ENCODE data around the gene TRIM9. TPM values are rescaled to one million over a fixed set of nuclear protein-coding genes. Genes with fewer than 3 reads are reported as not detected.

TRIM9 gene
- total RNA-seq, 6 experiments from 2014 or later, result 0.07 to 1.9 (median 0.32) TPM

DNA sequence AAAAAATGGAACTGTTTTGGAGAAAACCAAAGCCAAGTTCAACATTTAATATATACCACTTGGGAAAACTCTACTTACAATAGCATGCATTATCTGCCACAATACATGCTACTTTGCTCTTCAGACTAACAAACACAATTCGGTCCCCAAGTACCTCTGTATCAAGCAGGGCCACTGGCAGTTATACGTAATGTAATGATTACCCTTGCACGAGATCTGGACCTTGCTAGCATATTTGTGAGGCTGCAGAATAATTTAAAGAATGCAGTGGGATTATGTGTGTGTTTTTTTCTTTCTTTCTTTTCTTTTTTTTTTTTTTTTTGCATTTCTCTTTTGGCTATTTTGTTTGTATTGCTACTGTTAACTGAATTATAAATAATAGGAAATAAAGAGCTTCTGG, 127.8 kb downstream of the TRIM9 start:
- Histone ChIP-seq H3K4me3 (no peak overlapping the region), H3K4me1 (peaks cover 0 to 3% (median 0%) of the 10 kb centered on the region in 4 donors), H3K27ac (peak overlapping the region in 1 of 3 donors; percentile 24), H3K36me3 (no peaks in the 10 kb centered on the region), H3K9me3 (no peaks in the 10 kb centered on the region), H3K27me3 (no peaks in the 10 kb centered on the region)
- 42% methylated on average over 3 of the region's 3 CpGs for WGBS (ENCODE audit: insufficient coverage, low coverage, low lambda C conversion rate, missing lambda C conversion rate)
- TF ChIP-seq, protein P1, sequence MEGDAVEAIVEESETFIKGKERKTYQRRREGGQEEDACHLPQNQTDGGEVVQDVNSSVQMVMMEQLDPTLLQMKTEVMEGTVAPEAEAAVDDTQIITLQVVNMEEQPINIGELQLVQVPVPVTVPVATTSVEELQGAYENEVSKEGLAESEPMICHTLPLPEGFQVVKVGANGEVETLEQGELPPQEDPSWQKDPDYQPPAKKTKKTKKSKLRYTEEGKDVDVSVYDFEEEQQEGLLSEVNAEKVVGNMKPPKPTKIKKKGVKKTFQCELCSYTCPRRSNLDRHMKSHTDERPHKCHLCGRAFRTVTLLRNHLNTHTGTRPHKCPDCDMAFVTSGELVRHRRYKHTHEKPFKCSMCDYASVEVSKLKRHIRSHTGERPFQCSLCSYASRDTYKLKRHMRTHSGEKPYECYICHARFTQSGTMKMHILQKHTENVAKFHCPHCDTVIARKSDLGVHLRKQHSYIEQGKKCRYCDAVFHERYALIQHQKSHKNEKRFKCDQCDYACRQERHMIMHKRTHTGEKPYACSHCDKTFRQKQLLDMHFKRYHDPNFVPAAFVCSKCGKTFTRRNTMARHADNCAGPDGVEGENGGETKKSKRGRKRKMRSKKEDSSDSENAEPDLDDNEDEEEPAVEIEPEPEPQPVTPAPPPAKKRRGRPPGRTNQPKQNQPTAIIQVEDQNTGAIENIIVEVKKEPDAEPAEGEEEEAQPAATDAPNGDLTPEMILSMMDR (IDR thresholded peaks at IDR 0.05), result no peak
- no peak for TF ChIP-seq POLR2A (IDR thresholded peaks at IDR 0.05)
- intact Hi-C loops (cut with DNase I), result no loop called here
- ATAC-seq (no peak), DNase-seq (no peak)

DNA sequence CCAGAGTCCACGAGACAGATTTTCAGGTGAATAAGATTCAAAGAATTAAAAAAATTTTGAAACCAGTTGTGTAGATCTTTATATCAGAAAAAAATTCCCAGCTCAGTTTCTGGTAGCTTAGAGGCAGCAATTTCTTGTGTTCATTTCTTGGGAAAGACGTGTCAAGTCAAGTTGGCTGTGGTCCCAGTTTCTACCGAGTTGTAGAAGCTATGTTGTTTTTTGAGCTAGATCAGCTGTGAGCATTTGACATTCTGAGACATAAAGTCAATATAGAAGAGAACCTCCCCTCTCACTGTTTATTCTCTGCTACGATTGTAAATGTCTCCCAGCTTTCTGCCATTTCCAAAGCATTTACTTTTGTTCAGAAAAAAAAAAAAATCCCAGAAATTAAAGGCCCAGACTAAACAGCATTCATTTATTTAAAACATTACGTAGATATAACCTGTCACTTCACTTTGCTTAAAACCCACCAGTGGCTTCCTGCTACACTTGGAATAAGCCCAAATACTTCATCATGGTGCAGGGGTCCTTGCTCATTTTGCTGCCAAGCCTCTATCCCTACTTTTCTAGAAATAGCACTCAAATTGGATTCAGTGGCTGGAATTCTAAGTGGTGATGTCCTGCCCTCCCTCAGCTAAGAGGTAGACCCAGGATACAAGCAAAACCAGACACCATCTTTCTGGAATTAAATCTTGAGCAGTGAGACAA, 130.1 kb downstream of the TRIM9 start:
- peaks cover 0 to 3% (median 0%) of the 10 kb centered on the region in 4 donors for H3K4me1 ChIP-seq
- H3K27ac ChIP-seq, result no peak overlapping the region
- WGBS (ENCODE audit: insufficient coverage, low coverage, low lambda C conversion rate, missing lambda C conversion rate), result 33% methylated on average over 5 of the region's 5 CpGs
- no peaks in the 10 kb centered on the region for H3K9me3 ChIP-seq
- ATAC-seq (peak in 2 of 4 donors; percentile 26 to 32), DNase-seq (no peak)
- intact Hi-C loops (cut with DNase I), result no loop called here
- no peaks in the 10 kb centered on the region for H3K27me3 ChIP-seq
- TF ChIP-seq, protein P1 (IDR thresholded peaks at IDR 0.05), result no peak
- no peak for TF ChIP-seq POLR2A (IDR thresholded peaks at IDR 0.05)
- H3K4me3 ChIP-seq, result no peak overlapping the region
- no peaks in the 10 kb centered on the region for H3K36me3 ChIP-seq

DNA sequence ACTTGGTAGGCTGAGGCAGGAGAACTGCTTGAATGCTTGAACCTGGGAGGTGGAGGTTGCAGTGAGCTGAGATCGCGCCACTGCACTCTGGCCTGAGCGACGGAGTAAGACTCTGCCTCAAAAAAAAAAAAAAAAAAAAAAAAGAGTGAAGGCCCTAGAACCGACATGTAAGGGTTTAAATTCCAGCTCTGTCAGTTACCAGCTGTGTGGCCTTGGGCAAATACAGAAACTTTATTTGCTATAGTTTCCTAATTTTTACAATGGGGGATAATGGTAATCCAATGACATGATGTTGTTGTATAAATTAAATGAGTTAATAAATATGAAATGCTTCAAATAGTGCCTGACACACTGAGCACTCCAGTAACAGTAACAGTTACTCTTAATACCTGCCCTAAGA, 131.0 kb downstream of the TRIM9 start:
- no peaks in the 10 kb centered on the region for H3K27me3 ChIP-seq
- ATAC-seq (no peak), DNase-seq (no peak)
- WGBS (ENCODE audit: insufficient coverage, low coverage, low lambda C conversion rate, missing lambda C conversion rate), result 93% methylated on average over 5 of the region's 5 CpGs
- no peak overlapping the region for H3K27ac ChIP-seq
- H3K4me1 ChIP-seq, result peaks cover 0 to 3% (median 0%) of the 10 kb centered on the region in 4 donors
- H3K36me3 ChIP-seq, result no peaks in the 10 kb centered on the region
- intact Hi-C loops (cut with DNase I), result no loop called here
- TF ChIP-seq POLR2A (IDR thresholded peaks at IDR 0.05), result no peak
- TF ChIP-seq, protein P1 (IDR thresholded peaks at IDR 0.05), result no peak
- no peaks in the 10 kb centered on the region for H3K9me3 ChIP-seq
- no peak overlapping the region for H3K4me3 ChIP-seq

DNA sequence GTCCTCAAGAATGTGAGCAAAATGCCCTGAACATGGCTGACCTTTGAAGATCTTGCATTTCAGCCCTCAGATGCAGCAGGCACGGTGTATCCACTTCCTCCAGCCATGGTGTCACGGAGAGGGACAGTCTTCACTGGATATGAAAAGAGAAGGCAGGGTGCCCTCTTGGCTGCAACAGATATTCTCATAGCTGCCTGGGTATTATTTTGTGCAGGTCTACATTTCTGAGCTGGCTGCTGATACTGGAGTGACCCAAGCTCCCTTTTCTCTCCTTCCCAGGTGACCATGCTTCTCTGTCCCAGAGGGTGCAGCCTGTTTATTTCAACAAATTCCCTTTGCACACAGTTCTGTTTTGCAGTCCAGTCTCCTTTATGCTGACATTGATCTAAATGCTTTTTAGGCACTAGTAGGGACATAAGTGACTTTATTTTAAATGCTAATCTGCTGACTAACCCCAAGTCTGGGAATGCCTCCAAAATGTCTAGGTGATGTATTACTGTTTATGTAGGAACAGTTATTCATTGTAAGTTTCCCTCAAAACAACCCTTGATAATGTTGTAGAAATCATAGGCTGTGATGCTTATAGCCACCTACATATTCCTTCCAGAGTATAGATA, 133.2 kb downstream of the TRIM9 start:
- DNase-seq, result no peak
- H3K36me3 ChIP-seq, result no peaks in the 10 kb centered on the region
- H3K27ac ChIP-seq, result no peak overlapping the region

More for the DNA sequence above, 133.2 kb downstream of the TRIM9 start:
- H3K4me1 ChIP-seq, result peaks cover 0 to 3% (median 0%) of the 10 kb centered on the region in 4 donors
- 41% methylated on average over 2 of the region's 2 CpGs for WGBS (ENCODE audit: insufficient coverage, low coverage, low lambda C conversion rate, missing lambda C conversion rate)
- no peaks in the 10 kb centered on the region for H3K9me3 ChIP-seq
- no peaks in the 10 kb centered on the region for H3K27me3 ChIP-seq
- intact Hi-C loops (cut with DNase I), result no loop called here
- peak; percentile 16 to 77 (median 68) for ATAC-seq
- TF ChIP-seq, protein P1 (IDR thresholded peaks at IDR 0.05), result no peak
- no peak for TF ChIP-seq POLR2A (IDR thresholded peaks at IDR 0.05)
- no peak overlapping the region for H3K4me3 ChIP-seq

Measured in right lobe of liver (tissue), 6 donors.